Neuronal stem cell (in vitro differentiated cells): ENCODE data around the gene STAT1.

ENCODE experiments used
- DNase-seq: peaks from one replicate; pipeline ENCODE4 v3.0.0-alpha.2; 2013; ENCODE audit warnings: low spot score
- H2AFZ ChIP-seq: one replicate; pipeline ENCODE4 v1.6.1; 2013; ENCODE audit warnings: mild to moderate bottlenecking, low read length, inconsistent platforms
- H2AK5ac ChIP-seq: 2 replicates; pipeline ENCODE4 v1.6.1; 2013; ENCODE audit warnings: low read depth, mild to moderate bottlenecking, inconsistent platforms, low read length, moderate library complexity, mixed read lengths
- H2BK120ac ChIP-seq: 2 replicates; pipeline ENCODE4 v1.6.1; 2013; ENCODE audit warnings: low read depth, mild to moderate bottlenecking, inconsistent platforms, low read length, moderate library complexity, mixed read lengths
- H2BK12ac ChIP-seq: one replicate; pipeline ENCODE4 v1.6.1; 2013; ENCODE audit warnings: low read length, inconsistent platforms
- H2BK15ac ChIP-seq: 2 replicates; pipeline ENCODE4 v1.6.1; 2013; ENCODE audit warnings: mild to moderate bottlenecking, low read length, inconsistent platforms, mixed read lengths
- H2BK5ac ChIP-seq: one replicate; pipeline ENCODE4 v1.6.1; 2013; ENCODE audit warnings: inconsistent platforms, mild to moderate bottlenecking, low read length, moderate library complexity
- H3K14ac ChIP-seq: one replicate; pipeline ENCODE4 v1.6.1; 2013; ENCODE audit warnings: low read length, inconsistent platforms
- H3K18ac ChIP-seq: 2 replicates; pipeline ENCODE4 v1.6.1; 2013; ENCODE audit warnings: low read length, inconsistent platforms
- H3K23ac ChIP-seq: 2 replicates; pipeline ENCODE4 v1.6.1; 2013; ENCODE audit warnings: low read depth, mild to moderate bottlenecking, mixed read lengths, low read length, inconsistent platforms; ENCODE audit not compliant: poor library complexity
- H3K27ac ChIP-seq: replicated peaks from 3 replicates; pipeline ENCODE4 v1.5.1; 2013; ENCODE audit warnings: low read length, inconsistent platforms
- H3K27me3 ChIP-seq, 3 experiments: 2 replicates each; pipeline ENCODE4 v1.6.1; 2013; ENCODE audit warnings: low read length in 3 of 3, mild to moderate bottlenecking in 2 of 3, inconsistent platforms in 1 of 3, low read depth in 1 of 3, mixed read lengths in 1 of 3, moderate library complexity in 1 of 3; ENCODE audit not compliant: control insufficient read depth in 3 of 3, insufficient read depth in 3 of 3
- H3K36me3 ChIP-seq, 2 donors: replicated peaks in 1 of 2; 2 replicates each; pipeline ENCODE4 v1.6.1; 2013; ENCODE audit warnings: low read length in 2 of 2; ENCODE audit not compliant: control insufficient read depth in 2 of 2, insufficient read depth in 2 of 2
- H3K4ac ChIP-seq: 2 replicates; pipeline ENCODE4 v1.6.1; 2013; ENCODE audit warnings: inconsistent platforms, mild to moderate bottlenecking, low read length, moderate library complexity
- H3K4me1 ChIP-seq, 2 donors: 1 replicate in 1 of 2; 2 replicates in 1 of 2; pipeline ENCODE4 v1.6.1; 2013; ENCODE audit warnings: low read length in 2 of 2, low read depth in 1 of 2; ENCODE audit not compliant: control insufficient read depth in 2 of 2, insufficient read depth in 1 of 2
- H3K4me2 ChIP-seq: one replicate; pipeline ENCODE4 v1.6.1; 2013; ENCODE audit warnings: mild to moderate bottlenecking, low read length, inconsistent platforms; ENCODE audit not compliant: insufficient read depth, poor library complexity, severe bottlenecking
- H3K4me3 ChIP-seq, 2 donors: 2 replicates each; pipeline ENCODE4 v1.5.1; 2013; ENCODE audit warnings: low read length in 2 of 2, mild to moderate bottlenecking in 2 of 2, inconsistent platforms in 1 of 2, moderate library complexity in 1 of 2
- H3K79me1 ChIP-seq: one replicate; pipeline ENCODE4 v1.6.1; 2013; ENCODE audit warnings: low read depth, mild to moderate bottlenecking, inconsistent platforms, low read length, moderate library complexity
- H3K9ac ChIP-seq: one replicate; pipeline ENCODE4 v1.6.1; 2013; ENCODE audit warnings: mild to moderate bottlenecking, low read depth, low read length, inconsistent platforms; ENCODE audit not compliant: poor library complexity
- H3K9me3 ChIP-seq, 2 donors: replicated peaks in 1 of 2; 2 replicates each; pipeline versions ENCODE3 to v1.6.1; 2013; ENCODE audit warnings: low read length in 2 of 2, mild to moderate bottlenecking in 2 of 2, inconsistent platforms in 1 of 2, low read depth in 1 of 2, mixed read lengths in 1 of 2, moderate library complexity in 1 of 2; ENCODE audit not compliant: control insufficient read depth in 2 of 2, insufficient read depth in 1 of 2
- H4K8ac ChIP-seq: one replicate; pipeline ENCODE4 v1.6.1; 2013; ENCODE audit warnings: low read depth, mild to moderate bottlenecking, inconsistent platforms, low read length, moderate library complexity
- H4K91ac ChIP-seq: one replicate; pipeline ENCODE4 v1.6.1; 2013; ENCODE audit warnings: low read length, low read depth, mild to moderate bottlenecking, inconsistent platforms; ENCODE audit not compliant: poor library complexity
- WGBS, 2 donors: extraction: QIAGEN DNeasy Blood & Tissue Kit; methylation state at CpG; one replicate each; pipeline ENCODE4 v1.1.7; 2013; ENCODE audit warnings: missing lambda C conversion rate in 2 of 2, mixed read lengths in 1 of 2; ENCODE audit not compliant: insufficient read length in 2 of 2, insufficient replicate concordance in 1 of 2; ENCODE audit errors: extremely low coverage in 2 of 2; 5-methylcytosine and 5-hydroxymethylcytosine counted together

STAT1 gene

DNA sequence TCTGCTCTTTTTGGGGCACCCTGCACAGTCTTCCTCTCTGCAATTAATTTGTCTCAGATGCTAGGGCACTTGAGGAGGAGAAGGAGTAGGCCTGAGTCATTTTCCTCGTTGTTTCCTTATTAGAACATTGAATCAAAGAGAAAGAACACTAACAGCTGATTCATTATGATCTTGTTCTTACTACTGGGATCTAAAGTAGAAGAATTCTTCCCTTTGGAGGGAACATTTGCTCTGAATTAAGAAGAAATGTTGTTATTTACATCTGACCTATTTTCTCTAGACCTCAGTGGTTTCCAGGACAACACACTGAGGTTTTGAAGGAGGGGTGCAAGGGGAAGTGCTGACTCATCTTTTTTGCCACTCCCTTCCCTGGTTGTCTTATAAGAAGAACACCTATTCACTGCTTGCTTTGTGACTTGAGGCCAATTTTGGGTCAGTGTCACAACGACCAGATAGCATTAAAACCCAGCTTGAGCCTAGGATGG lies 24.3 kb upstream of the STAT1 start:
- no peaks in the 10 kb centered on the region for H3K9me3 ChIP-seq
- no CpG with 5 or more reads among the region's 2 CpGs for WGBS, 2 donors
- H2BK12ac ChIP-seq, result no peak overlapping the region
- H3K4ac ChIP-seq, result no peak overlapping the region
- no peaks in the 10 kb centered on the region for H3K36me3 ChIP-seq
- H2BK120ac ChIP-seq, result no peak overlapping the region
- no peak overlapping the region for H2AFZ ChIP-seq
- H3K27me3 ChIP-seq, result no peaks in the 10 kb centered on the region
- H3K18ac ChIP-seq, result no peak overlapping the region
- no peak overlapping the region for H3K27ac ChIP-seq
- H3K4me2 ChIP-seq, result no peak overlapping the region
- H3K4me1 ChIP-seq, result peaks cover 0 to 2% of the 10 kb centered on the region in 2 donors
- H3K4me3 ChIP-seq, result no peak overlapping the region
- no peak overlapping the region for H3K14ac ChIP-seq
- no peak for DNase-seq
- no peak overlapping the region for H2AK5ac ChIP-seq
- H3K9ac ChIP-seq, result no peak overlapping the region
- H2BK15ac ChIP-seq, result no peak overlapping the region
- no peaks in the 10 kb centered on the region for H3K79me1 ChIP-seq
- no peak overlapping the region for H2BK5ac ChIP-seq
- H4K8ac ChIP-seq, result no peak overlapping the region
- H4K91ac ChIP-seq, result no peak overlapping the region
- H3K23ac ChIP-seq, result no peak overlapping the region

DNA sequence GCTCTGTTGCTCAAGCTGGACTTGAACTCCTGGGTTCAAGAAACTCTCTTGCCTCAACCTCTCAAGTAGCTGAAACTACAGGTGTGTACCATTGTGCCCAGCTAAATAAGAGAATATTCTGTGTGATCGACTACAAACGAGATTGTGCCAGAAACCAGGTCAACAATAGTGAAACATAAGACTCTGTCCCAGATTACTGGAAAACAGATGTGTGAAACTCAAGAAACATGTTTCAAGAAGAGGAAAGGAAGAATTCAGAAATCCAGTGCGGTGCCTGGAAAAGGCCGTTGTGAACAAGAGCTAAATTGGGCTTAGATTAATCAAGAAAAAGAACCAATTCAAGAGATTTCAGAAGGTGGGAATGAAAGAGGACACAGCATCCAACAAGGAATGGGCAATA lies 23.4 kb upstream of the STAT1 start:
- Histone ChIP-seq H3K9ac (no peak overlapping the region), H2AFZ (no peak overlapping the region), H4K8ac (no peak overlapping the region), H3K4me1 (peaks cover 0 to 2% of the 10 kb centered on the region in 2 donors), H2BK15ac (no peak overlapping the region), H4K91ac (no peak overlapping the region), H3K27me3 (no peaks in the 10 kb centered on the region), H3K23ac (no peak overlapping the region), H3K4me2 (no peak overlapping the region), H2BK120ac (no peak overlapping the region), H2AK5ac (no peak overlapping the region), H3K9me3 (no peaks in the 10 kb centered on the region), H3K36me3 (no peaks in the 10 kb centered on the region), H3K27ac (no peak overlapping the region), H3K4ac (no peak overlapping the region), H2BK5ac (no peak overlapping the region), H3K18ac (no peak overlapping the region), H3K14ac (no peak overlapping the region), H3K4me3 (no peak overlapping the region), H2BK12ac (no peak overlapping the region), H3K79me1 (no peaks in the 10 kb centered on the region)
- no CpG with 5 or more reads among the region's 4 CpGs for WGBS, 2 donors
- DNase-seq, result no peak

DNA sequence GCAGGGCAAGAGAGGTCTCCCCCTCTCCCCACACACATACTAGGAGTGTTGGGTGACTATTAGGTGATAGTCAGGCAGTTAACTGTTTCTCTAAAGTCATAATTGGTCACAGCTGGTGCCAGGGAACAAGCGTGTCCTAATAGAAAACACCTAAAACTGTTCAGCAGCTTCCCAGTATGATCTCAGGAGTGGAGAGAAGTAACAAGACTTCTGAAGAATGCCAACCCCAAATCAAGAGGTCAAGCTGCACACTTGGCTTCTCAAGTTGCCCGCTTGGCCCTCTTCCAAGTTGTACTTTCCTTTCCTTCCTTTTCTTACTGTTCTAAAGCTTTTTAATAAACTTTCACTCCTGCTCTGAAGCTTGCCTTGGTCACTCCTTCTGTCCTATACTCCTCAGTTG lies 22.4 kb upstream of the STAT1 start:
- Histone ChIP-seq H3K4me2 (no peak overlapping the region), H4K91ac (no peak overlapping the region), H2AFZ (no peak overlapping the region), H3K9me3 (no peaks in the 10 kb centered on the region), H3K27ac (no peak overlapping the region), H3K4me1 (no peaks in the 10 kb centered on the region), H4K8ac (no peak overlapping the region), H2AK5ac (no peak overlapping the region), H3K23ac (no peak overlapping the region), H3K4me3 (no peak overlapping the region), H3K27me3 (no peaks in the 10 kb centered on the region), H2BK12ac (no peak overlapping the region), H2BK5ac (no peak overlapping the region), H2BK120ac (no peak overlapping the region), H2BK15ac (no peak overlapping the region), H3K79me1 (no peaks in the 10 kb centered on the region), H3K36me3 (no peaks in the 10 kb centered on the region), H3K14ac (no peak overlapping the region), H3K18ac (no peak overlapping the region), H3K4ac (no peak overlapping the region), H3K9ac (no peak overlapping the region)
- DNase-seq, result no peak
- WGBS, 2 donors, result no CpG with 5 or more reads among the region's 2 CpGs

DNA sequence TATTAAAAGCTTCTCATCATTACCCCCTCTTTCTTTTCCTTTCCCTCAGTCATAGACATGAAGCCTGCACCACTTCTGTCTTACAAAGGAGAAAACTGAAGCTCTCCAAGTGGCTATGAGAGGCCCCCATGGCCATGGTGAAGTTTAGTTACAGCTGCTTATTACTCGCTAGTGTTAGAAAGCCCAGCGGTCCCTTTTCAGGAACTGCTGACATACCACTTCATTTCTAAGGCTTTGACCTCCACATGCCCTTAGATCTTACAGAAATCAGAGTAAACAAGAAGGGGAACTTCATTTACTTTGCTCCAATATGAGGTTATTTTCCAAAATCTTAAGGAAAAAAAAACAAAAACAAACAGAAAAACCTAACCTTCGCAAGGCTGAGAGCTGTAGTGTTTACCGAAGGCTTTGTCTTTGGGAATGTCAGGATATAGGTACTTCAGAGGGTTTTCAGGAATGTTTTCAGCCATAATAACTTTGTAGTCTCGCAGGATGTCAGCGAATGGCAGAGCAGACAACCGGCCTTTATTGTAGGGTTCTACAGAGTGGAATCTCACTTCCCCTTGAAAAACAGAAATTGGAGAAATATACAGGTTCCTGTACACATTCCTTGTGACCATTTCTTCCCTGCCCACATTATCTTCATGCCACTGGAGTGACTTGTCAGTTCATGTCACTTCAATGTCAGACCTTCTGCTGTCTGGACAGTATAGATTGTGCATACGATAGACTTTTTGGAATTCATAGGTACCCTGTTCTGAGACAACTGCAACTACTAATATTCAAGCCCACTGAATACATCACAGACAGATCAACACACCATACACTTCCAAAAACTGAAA lies 18.8 kb upstream of the STAT1 start:
- no peaks in the 10 kb centered on the region for H3K4me1 ChIP-seq
- WGBS, 2 donors, result no CpG with 5 or more reads among the region's 8 CpGs
- no peak overlapping the region for H2BK15ac ChIP-seq
- no peak overlapping the region for H3K4me2 ChIP-seq
- no peak overlapping the region for H4K91ac ChIP-seq
- no peak overlapping the region for H2BK5ac ChIP-seq
- H3K9me3 ChIP-seq, result no peaks in the 10 kb centered on the region
- H3K14ac ChIP-seq, result no peak overlapping the region
- no peak overlapping the region for H3K18ac ChIP-seq
- no peaks in the 10 kb centered on the region for H3K27me3 ChIP-seq
- no peak overlapping the region for H2BK120ac ChIP-seq
- no peak overlapping the region for H4K8ac ChIP-seq
- no peak overlapping the region for H3K4me3 ChIP-seq
- H3K27ac ChIP-seq, result no peak overlapping the region
- H2BK12ac ChIP-seq, result no peak overlapping the region
- peak overlapping the region; percentile 46 for H2AFZ ChIP-seq
- no peak for DNase-seq
- no peaks in the 10 kb centered on the region for H3K36me3 ChIP-seq
- no peak overlapping the region for H2AK5ac ChIP-seq
- no peak overlapping the region for H3K9ac ChIP-seq
- H3K79me1 ChIP-seq, result no peaks in the 10 kb centered on the region
- H3K4ac ChIP-seq, result no peak overlapping the region
- no peak overlapping the region for H3K23ac ChIP-seq
